ENCODE measurements around the gene CD96. TPM values are rescaled to one million over a fixed set of nuclear protein-coding genes. Genes with fewer than 3 reads are reported as not detected.

CD96 gene
- total RNA-seq, 1 experiment from 2014 or later, result not detected

- Histone ChIP-seq H3K79me2 (ENCODE audit: low read length) (peaks cover 31% of the 10 kb centered on the region), H3K4me2 (ENCODE audit: low read length) (no peak overlapping the region), H2AFZ (ENCODE audit: low read length) (no peak overlapping the region), H3K27me3 (ENCODE audit: low read length) (no peaks in the 10 kb centered on the region), H3K9me3 (ENCODE audit: low read length) (no peaks in the 10 kb centered on the region), H4K20me1 (ENCODE audit: low read length) (no peaks in the 10 kb centered on the region), H3K36me3 (ENCODE audit: low read depth, low read length) (no peaks in the 10 kb centered on the region), H3K4me1 (ENCODE audit: insufficient read depth, low read length) (peaks cover 10% of the 10 kb centered on the region), H3K4me3 (ENCODE audit: low read length) (no peak overlapping the region), H3K9me2 (replicated peaks; ENCODE audit: low read length) (no peaks in the 10 kb centered on the region), H3K9ac (ENCODE audit: low read length) (no peak overlapping the region), H3K27ac (ENCODE audit: low read length) (no peak overlapping the region), H3F3A (ENCODE audit: low read length, unreplicated experiment) (no peaks in the 10 kb centered on the region)
- ATAC-seq, result no peak
- BruUV-seq (replicated peaks), result no TSS peak
- TF ChIP-seq EZH2phosphoT487 (IDR thresholded peaks at IDR 0.05; ENCODE audit: borderline replicate concordance, low read length) (no peak), CTCF (conservative IDR thresholded peaks at IDR 0.05; ENCODE audit: low read depth, low read length) (no peak), EZH2 (IDR thresholded peaks at IDR 0.05; ENCODE audit: low read length, unreplicated experiment) (no peak)
- POLR2A ChIA-PET (ENCODE audit: unreplicated experiment), result no interaction called here
- DNase-seq, result no peak
- intact Hi-C loops (cut with micrococcal nuclease), result no loop called here
- CTCF ChIA-PET, result no interaction called here
Measured at GRCh38 chr3:111701292-111701906, 159.4 kb downstream of the CD96 start.

Other genes starting within 250 kb of the CD96 start
- 0.35 and 0.69 TPM in 2 replicates for gene ZBED2, start 53.1 kb downstream of the CD96 start, total RNA-seq (2014; rRNA removed)
- gene PLCXD2, start 132.5 kb downstream of the CD96 start, total RNA-seq (2014; rRNA removed), result 8.1 and 10.4 TPM in 2 replicates